ENCODE results near the gene PLEKHG4. TPM values are rescaled to one million over a fixed set of nuclear protein-coding genes. Genes with fewer than 3 reads are reported as not detected.
A peak's percentile ranks its signal among the peaks of the same experiment; 100 is the strongest.

PLEKHG4 gene
- polyA plus RNA-seq, 1 of the 3 experiments (the other 2 are of a cell fraction): 65.5 TPM

- H2AFZ ChIP-seq (ENCODE audit: low read depth): no peak overlapping the region
- H3K4me1 ChIP-seq (ENCODE audit: control insufficient read depth in 1 of 2, insufficient read depth in 2 of 2, low read depth in 1 of 2, low read length in 1 of 2): peaks cover 10 to 19% of the 10 kb centered on the region in 2 experiments; a peak in 3 of 4 replicates
- no peaks in the 10 kb centered on the region for H3K9me3 ChIP-seq
- H3K9ac ChIP-seq: no peak overlapping the region
- no peak overlapping the region for H3K4me3 ChIP-seq (ENCODE audit: low read depth in 2 of 2, low read length in 1 of 2)
- H3K9me2 ChIP-seq: no peaks in the 10 kb centered on the region
- no peaks in the 10 kb centered on the region for H3K27me3 ChIP-seq (ENCODE audit: insufficient read depth)
- H3K27ac ChIP-seq (ENCODE audit: low read depth in 2 of 2, low read length in 1 of 2): peak overlapping the region in 1 of 2 experiments; percentile 27; a peak in 2 of 4 replicates
- POLR2A ChIA-PET: interaction anchor here (1.9 kb wide), 1 partner anchor 10 kb away, joined by 9 read pairs; the partner anchor contains the start of gene TMEM208
- H4K20me1 ChIP-seq (ENCODE audit: insufficient read depth): no peaks in the 10 kb centered on the region
- peaks cover 48 to 51% of the 10 kb centered on the region in 2 experiments for H3K36me3 ChIP-seq (replicated peaks in 1 of 2; ENCODE audit: control insufficient read depth in 1 of 2, insufficient read depth in 2 of 2, low read length in 1 of 2)
- H3K79me2 ChIP-seq (ENCODE audit: insufficient read depth): peaks cover 29% of the 10 kb centered on the region
- TF ChIP-seq EZH2phosphoT487 (IDR thresholded peaks at IDR 0.05; ENCODE audit: borderline replicate concordance, low read depth) (no peak), JUND (IDR thresholded peaks at IDR 0.05) (no peak), MXI1 (IDR thresholded peaks at IDR 0.05; ENCODE audit: low read depth, low read length) (no peak), TEAD4 (IDR thresholded peaks at IDR 0.05; ENCODE audit: borderline replicate concordance, insufficient read depth) (no peak), GABPA (IDR thresholded peaks at IDR 0.05; ENCODE audit: low read depth) (no peak), POLR2AphosphoS5 (IDR thresholded peaks at IDR 0.05; ENCODE audit: low read depth, low read length) (no peak), MAX (IDR thresholded peaks at IDR 0.05; ENCODE audit: low read depth) (no peak), YY1 (IDR thresholded peaks at IDR 0.05; ENCODE audit: low read depth) (no peak), CHD2 (IDR thresholded peaks at IDR 0.05; ENCODE audit: low read length, partially characterized antibody) (no peak), IRF3 (IDR thresholded peaks at IDR 0.05; ENCODE audit: low read depth, low read length) (no peak), SMC3 (IDR thresholded peaks at IDR 0.05; ENCODE audit: low read depth, low read length) (no peak), RCOR1 (IDR thresholded peaks at IDR 0.05; ENCODE audit: low read length) (no peak), CTCF (IDR thresholded peaks at IDR 0.05) (no peak), RFX5 (IDR thresholded peaks at IDR 0.05; ENCODE audit: low read length) (no peak), TAF1 (IDR thresholded peaks at IDR 0.05; ENCODE audit: borderline replicate concordance, low read depth, low read length) (no peak)
- peak; percentile 99 for DNase-seq
- no peak overlapping the region for H3K4me2 ChIP-seq
- peaks cover 44% of the 10 kb centered on the region for H3F3A ChIP-seq (replicated peaks; ENCODE audit: insufficient read depth)
- CTCF ChIA-PET: interaction anchor here (0.7 to 1.1 kb wide), 4 partner anchors 52 to 284 kb away, joined by 3 to 4 read pairs (median 4); no protein-coding TSS in a partner anchor
- WGBS (ENCODE audit: low lambda C conversion rate): 76% methylated on average over 40 of the region's 50 CpGs
These were observed 42.6 kb upstream of the PLEKHG4 start for GRCh38 chr16:67236563-67237395.

All from SK-N-SH (cell line).